ENCODE data around the gene CORO7. TPM values are rescaled to one million over a fixed set of nuclear protein-coding genes. Genes with fewer than 3 reads are reported as not detected.
A peak's percentile ranks its signal among the peaks of the same experiment; 100 is the strongest.

CORO7 gene
- total and polyA plus RNA-seq, 2 donors (not counting 1 experiment from before 2014, with no cell fraction given): 117 to 230 TPM

DNA sequence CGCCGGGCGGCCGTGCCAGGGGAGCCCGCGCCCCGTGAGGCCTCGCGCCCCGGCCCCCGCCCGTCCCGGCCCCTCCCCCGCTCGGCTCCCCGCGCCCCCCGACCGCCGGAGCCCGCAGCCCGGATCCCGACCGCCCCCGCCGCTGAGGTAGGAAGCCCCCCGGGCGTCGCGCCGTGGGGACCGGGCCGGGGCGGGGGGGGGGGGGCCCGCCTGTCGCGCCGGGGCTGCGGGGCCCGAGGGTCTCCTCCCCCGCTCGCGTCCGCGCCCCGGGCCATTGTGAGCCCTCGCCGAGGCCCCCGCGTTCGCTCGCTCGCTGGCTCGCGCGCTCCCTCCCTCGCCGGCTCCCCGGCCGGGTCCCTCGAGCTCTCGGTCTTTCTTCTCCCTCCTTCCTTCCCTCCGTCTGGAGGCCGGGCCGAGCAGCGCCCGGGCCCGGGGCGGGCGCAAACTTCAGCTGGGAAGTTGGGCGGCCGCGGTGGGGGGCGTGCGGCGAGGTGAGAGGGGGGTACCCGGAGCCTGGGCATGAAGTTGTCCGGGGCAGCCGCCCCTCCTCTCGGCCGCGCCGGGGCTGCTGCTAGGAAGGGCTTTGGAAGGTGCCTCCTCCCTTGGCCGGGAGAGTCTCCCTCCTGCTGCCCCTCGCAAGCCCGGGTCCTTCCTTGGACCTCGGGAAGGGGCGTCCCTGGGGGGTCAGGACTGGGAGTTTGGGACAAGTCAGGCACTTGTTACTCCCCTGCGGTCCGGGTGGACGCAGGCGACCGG lies 100.1 kb downstream of the CORO7 start:
- 7% methylated on average over 61 of the region's 93 CpGs for WGBS (ENCODE audit: insufficient coverage)
- no peak for TF ChIP-seq EZH2 (IDR thresholded peaks at IDR 0.05; ENCODE audit: borderline replicate concordance, insufficient read depth, low read depth, low read length, poor library complexity, severe bottlenecking)
- TF ChIP-seq, protein P1, sequence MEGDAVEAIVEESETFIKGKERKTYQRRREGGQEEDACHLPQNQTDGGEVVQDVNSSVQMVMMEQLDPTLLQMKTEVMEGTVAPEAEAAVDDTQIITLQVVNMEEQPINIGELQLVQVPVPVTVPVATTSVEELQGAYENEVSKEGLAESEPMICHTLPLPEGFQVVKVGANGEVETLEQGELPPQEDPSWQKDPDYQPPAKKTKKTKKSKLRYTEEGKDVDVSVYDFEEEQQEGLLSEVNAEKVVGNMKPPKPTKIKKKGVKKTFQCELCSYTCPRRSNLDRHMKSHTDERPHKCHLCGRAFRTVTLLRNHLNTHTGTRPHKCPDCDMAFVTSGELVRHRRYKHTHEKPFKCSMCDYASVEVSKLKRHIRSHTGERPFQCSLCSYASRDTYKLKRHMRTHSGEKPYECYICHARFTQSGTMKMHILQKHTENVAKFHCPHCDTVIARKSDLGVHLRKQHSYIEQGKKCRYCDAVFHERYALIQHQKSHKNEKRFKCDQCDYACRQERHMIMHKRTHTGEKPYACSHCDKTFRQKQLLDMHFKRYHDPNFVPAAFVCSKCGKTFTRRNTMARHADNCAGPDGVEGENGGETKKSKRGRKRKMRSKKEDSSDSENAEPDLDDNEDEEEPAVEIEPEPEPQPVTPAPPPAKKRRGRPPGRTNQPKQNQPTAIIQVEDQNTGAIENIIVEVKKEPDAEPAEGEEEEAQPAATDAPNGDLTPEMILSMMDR (IDR thresholded peaks at IDR 0.05): no peak
- POLR2A ChIA-PET: interaction anchor here (0.6 kb wide), 1 partner anchor 150 kb away, joined by 3 read pairs; no protein-coding TSS in a partner anchor

More for the DNA sequence above, 100.1 kb downstream of the CORO7 start:
- Histone ChIP-seq H3K79me2 (ENCODE audit: control insufficient read depth, insufficient read depth, low read length) (no peaks in the 10 kb centered on the region), H3K4me2 (replicated peaks; ENCODE audit: low read depth, low read length, poor library complexity, severe bottlenecking) (peak overlapping the region; percentile 83), H3K4me3 (ENCODE audit: control extremely low read depth in 1 of 5, extremely low read depth in 1 of 5, insufficient read depth in 1 of 5, low read depth in 2 of 5, low read length in 4 of 5) (peak overlapping the region in 2 of 5 experiments; percentile 27 to 36), H3K27me3 (replicated peaks in 1 of 4; ENCODE audit: control extremely low read depth in 1 of 4, control insufficient read depth in 3 of 4, insufficient read depth in 4 of 4, low read length in 3 of 4) (peaks cover 0 to 59% (median 22%) of the 10 kb centered on the region in 4 experiments), H3K4me1 (ENCODE audit: control insufficient read depth in 2 of 2, insufficient read depth in 2 of 2, low read length in 2 of 2) (peaks cover 30 to 37% of the 10 kb centered on the region in 2 donors), H3K9me3 (ENCODE audit: control extremely low read depth in 1 of 3, control insufficient read depth in 2 of 3, insufficient read depth in 1 of 3, low read length in 2 of 3) (peaks cover 0 to 12% (median 0%) of the 10 kb centered on the region in 3 donors), H3K36me3 (replicated peaks in 1 of 2; ENCODE audit: control extremely low read depth in 1 of 2, control insufficient read depth in 1 of 2, extremely low read depth in 1 of 2, insufficient read depth in 2 of 2, low read length in 1 of 2) (no peaks in the 10 kb centered on the region), H4K20me1 (ENCODE audit: control insufficient read depth, insufficient read depth, low read length, poor library complexity, severe bottlenecking) (no peaks in the 10 kb centered on the region), H2AFZ (ENCODE audit: insufficient read depth, low read depth, low read length, poor library complexity, severe bottlenecking) (peak overlapping the region; percentile 58), H3K9ac (ENCODE audit: low read length) (peak overlapping the region; percentile 47), H3K27ac (ENCODE audit: low read length in 2 of 2) (no peak overlapping the region)
- intact Hi-C loops (cut with micrococcal nuclease): no loop called here
- Mint-ChIP-seq H3K4me1 (peaks cover 18% of the 10 kb centered on the region), H3K4me3 (peak overlapping the region; percentile 39), H3K27ac (no peak overlapping the region), H3K9me3 (ENCODE audit: insufficient read depth) (no peaks in the 10 kb centered on the region), H3K27me3 (peaks cover 11% of the 10 kb centered on the region)
- CTCF ChIA-PET: interaction anchor here (1.0 to 15.7 kb wide), 2 partner anchors 13 to 48 kb away, joined by 3 to 165 read pairs; no protein-coding TSS in a partner anchor
- DNase-seq (peak; percentile 45), ATAC-seq (ENCODE audit: low read depth) (no peak)
